Body of pancreas (tissue), 4 donors: ENCODE results near the gene SCARF2.

ENCODE experiments used
- CTCF ChIP-seq, 7 experiments: fragments of 450-650 bp in 4 of 7; fragments of 200-600 bp in 3 of 7; sonication (generic) in 3 of 7; IDR thresholded peaks; one replicate each; pipeline ENCODE4 v1.5.1; 2016 to 2019; ENCODE audit warnings: antibody characterized with exemption in 7 of 7
- POLR2A ChIP-seq, 3 donors: fragments of 450-650 bp; IDR thresholded peaks; one replicate each; pipeline ENCODE4 v1.6.1; 2016; ENCODE audit warnings: antibody characterized with exemption in 3 of 3, mild to moderate bottlenecking in 2 of 3

GRCh38 chr22:20395907-20396287 is 41.7 kb downstream of the SCARF2 start:
- no peak for TF ChIP-seq CTCF (IDR thresholded peaks at IDR 0.05)
- TF ChIP-seq POLR2A (IDR thresholded peaks at IDR 0.05): no peak
